H1 (cell line): ENCODE results near the gene C3. TPM values are rescaled to one million over a fixed set of nuclear protein-coding genes. Genes with fewer than 3 reads are reported as not detected.

Experiments
- NANOG ChIP-seq: IDR thresholded peaks from 2 replicates; pipeline ENCODE4 v1.6.1; 2011; ENCODE audit warnings: low read length, low read depth, mild to moderate bottlenecking, inconsistent platforms; ENCODE audit not compliant: insufficient read depth, poor library complexity, severe bottlenecking
- polyA plus RNA-seq, 7 experiments: library from polyadenylated mRNA; depleted of rRNA in 3 of 7; stranded (reverse) in 5 of 7; unstranded in 2 of 7; fragments of >200 nt in 5 of 7; fragments of 200-250 nt in 2 of 7; gene quantifications; 1 replicate in 5 of 7; 2 replicates in 1 of 7; 4 replicates in 1 of 7; pipeline versions ENCODE4 v1.2.1 to v1.2.3, GENCODE V29; 2011 to 2013; ENCODE audit warnings: missing spikeins in 2 of 7, mixed read lengths in 2 of 7
- total RNA-seq: library from RNA; stranded (reverse); fragmentation: NEBNext Ultra II Directional; extraction: Animal tissue kit (Norgen Biotek cat#: 25700); gene quantifications from 2 replicates; pipeline ENCODE4 v1.2.1, GENCODE V29; 2021

C3 gene
- total and polyA plus RNA-seq, 2 of the 8 experiments (the other 6 are each of a cell fraction or from before 2014, with no cell fraction given): 6.4 to 12.8 TPM

- TF ChIP-seq NANOG: no peak
Measured at GRCh38 chr19:6754136-6754535, 33.7 kb upstream of the C3 start (continued).
